ENCODE data around the gene SMIM20. TPM values are rescaled to one million over a fixed set of nuclear protein-coding genes. Genes with fewer than 3 reads are reported as not detected.
"Not testable (repeated sequence)": the region's sequence is repeated elsewhere in the genome, so short reads cannot be mapped to it uniquely, and the experiment has no call there.

SMIM20 gene
- total RNA-seq (2014; rRNA removed; shearing (Covaris generic); ENCODE audit: low replicate concordance) = 53.2 and 85.2 TPM in 2 replicates

DNA sequence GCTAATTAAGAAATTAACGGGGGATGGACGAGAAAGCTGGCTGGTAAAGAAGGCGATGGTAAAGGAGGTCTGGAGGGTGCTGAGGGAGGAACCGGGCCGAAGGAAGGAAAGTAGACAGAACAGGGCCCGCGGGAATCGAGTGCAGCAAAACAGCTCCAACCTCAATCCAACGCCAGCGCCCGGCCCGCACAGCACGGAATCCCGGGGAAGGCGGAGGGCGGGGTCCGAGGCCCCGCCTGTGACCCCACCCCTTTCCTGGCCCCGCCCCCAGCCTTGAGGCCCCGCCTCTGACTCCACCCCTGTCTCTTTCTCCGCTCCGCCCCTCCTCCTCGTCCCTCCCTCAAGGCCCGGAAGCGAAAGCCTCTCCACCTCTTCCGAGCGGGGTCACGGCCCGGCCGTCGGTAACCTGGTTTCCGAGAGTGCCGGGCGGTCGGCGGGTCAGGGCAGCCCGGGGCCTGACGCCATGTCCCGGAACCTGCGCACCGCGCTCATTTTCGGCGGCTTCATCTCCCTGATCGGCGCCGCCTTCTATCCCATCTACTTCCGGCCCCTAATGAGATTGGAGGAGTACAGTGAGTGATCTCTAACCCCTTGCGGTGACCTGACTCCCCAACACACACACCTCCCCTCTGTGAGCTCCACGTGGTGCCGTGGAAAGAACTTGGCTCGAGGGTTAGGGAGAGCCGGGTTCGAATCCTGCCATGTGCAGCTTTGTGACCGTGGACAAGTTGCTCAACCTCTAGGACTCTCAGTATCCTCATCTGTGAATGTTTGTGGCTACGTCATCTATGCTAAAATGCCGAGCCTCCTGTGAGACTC is at the start of gene SMIM20:
Gene SMIM20 (plus strand): TSS at position 370 of the 819 bp plus-strand sequence. CDS start 94 bp downstream, at position 464.
- peaks cover 29% of the 10 kb centered on the region for H3K4me1 ChIP-seq (ENCODE audit: low read length)
- H2AFZ ChIP-seq (ENCODE audit: low read length) = peak within 1 kb of the TSS; percentile 81
- H3K9me2 ChIP-seq (replicated peaks; ENCODE audit: insufficient read depth, low read length) = no peaks in the 10 kb centered on the region
- peaks cover 27% of the 10 kb centered on the region for H3K79me2 ChIP-seq (ENCODE audit: low read length)
- H3K36me3 ChIP-seq (ENCODE audit: insufficient read depth, low read length) = no peaks in the 10 kb centered on the region
- H3K4me3 ChIP-seq (ENCODE audit: low read length) = peak within 1 kb of the TSS; percentile 81
- peak within 1 kb of the TSS; percentile 78 for H3K4me2 ChIP-seq (ENCODE audit: low read depth, low read length, poor library complexity, severe bottlenecking)
- H3K27ac ChIP-seq (ENCODE audit: low read length) = peak within 1 kb of the TSS; percentile 84
- peak; percentile 96 for DNase-seq
- no peaks in the 10 kb centered on the region for H3K27me3 ChIP-seq (ENCODE audit: low read length)
- peak within 1 kb of the TSS; percentile 84 for H3K9ac ChIP-seq (ENCODE audit: low read length)
- H3K9me3 ChIP-seq (ENCODE audit: low read length) = no peaks in the 10 kb centered on the region
- no peaks in the 10 kb centered on the region for H4K20me1 ChIP-seq (ENCODE audit: insufficient read depth, low read depth, low read length)

DNA sequence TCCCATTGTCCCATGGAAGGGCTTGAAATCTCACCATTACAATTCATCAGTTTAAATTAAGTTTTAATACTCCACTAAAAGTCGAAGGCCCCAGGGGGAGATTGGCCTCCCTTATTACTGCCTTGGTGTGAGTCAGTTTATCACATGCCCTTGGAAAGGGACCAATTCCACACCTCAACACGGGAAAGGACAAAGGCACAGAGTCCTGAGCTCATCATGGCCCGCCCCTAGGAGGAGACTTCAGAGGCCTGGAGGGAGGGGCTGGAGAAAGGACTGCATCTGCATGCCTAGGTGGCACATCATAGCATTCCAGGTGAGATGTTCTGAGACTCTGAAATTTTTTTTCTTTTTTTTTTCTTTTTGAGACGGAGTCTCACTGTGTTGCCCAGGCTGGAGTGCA is 48.4 kb upstream of the SMIM20 start:
- H3K9me2 ChIP-seq (replicated peaks; ENCODE audit: insufficient read depth, low read length) = no peaks in the 10 kb centered on the region
- no peaks in the 10 kb centered on the region for H4K20me1 ChIP-seq (ENCODE audit: insufficient read depth, low read depth, low read length)
- no peak overlapping the region for H3K9ac ChIP-seq (ENCODE audit: low read length)
- H3K36me3 ChIP-seq (ENCODE audit: insufficient read depth, low read length) = peaks cover 2% of the 10 kb centered on the region; the same call in 1 of the 2 replicates
- H3K9me3 ChIP-seq (ENCODE audit: low read length) = no peaks in the 10 kb centered on the region
- H2AFZ ChIP-seq (ENCODE audit: low read length) = no peak overlapping the region
- H3K79me2 ChIP-seq (ENCODE audit: low read length) = peaks cover 19% of the 10 kb centered on the region
- H3K4me3 ChIP-seq (ENCODE audit: low read length) = no peak overlapping the region
- peak overlapping the region; percentile 81; the same call in 1 of the 2 replicates for H3K27ac ChIP-seq (ENCODE audit: low read length)
- peaks cover 81% of the 10 kb centered on the region for H3K4me1 ChIP-seq (ENCODE audit: low read length)
- peak overlapping the region; percentile 99 for H3K4me2 ChIP-seq (ENCODE audit: low read depth, low read length, poor library complexity, severe bottlenecking)
- DNase-seq = peak; percentile 66
- no peaks in the 10 kb centered on the region for H3K27me3 ChIP-seq (ENCODE audit: low read length)

DNA sequence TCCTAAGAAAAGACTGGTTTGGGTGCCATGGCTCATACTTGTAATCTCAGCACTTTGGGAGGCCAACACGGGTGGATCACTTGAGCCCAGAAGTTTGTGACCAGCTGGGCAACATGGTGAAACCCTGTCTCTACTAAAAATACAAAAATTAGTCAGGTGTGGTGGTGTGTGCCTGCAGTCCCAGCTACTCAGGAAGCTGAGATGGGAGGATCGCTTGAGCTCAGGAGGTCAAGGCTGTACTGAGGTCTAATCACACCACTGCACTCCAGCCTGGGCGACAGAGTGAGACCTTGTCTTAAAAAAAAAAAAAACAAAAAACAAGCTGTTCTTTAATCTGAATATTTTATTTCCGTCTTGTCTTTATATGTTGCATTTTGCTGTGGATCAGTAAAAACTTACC is 47.6 kb upstream of the SMIM20 start:
- H4K20me1 ChIP-seq (ENCODE audit: insufficient read depth, low read depth, low read length); H3K9me2 ChIP-seq (replicated peaks; ENCODE audit: insufficient read depth, low read length); H3K27me3 ChIP-seq (ENCODE audit: low read length); H3K4me3 ChIP-seq (ENCODE audit: low read length); DNase-seq; H2AFZ ChIP-seq (ENCODE audit: low read length); H3K9me3 ChIP-seq (ENCODE audit: low read length); H3K36me3 ChIP-seq (ENCODE audit: insufficient read depth, low read length): not testable (repeated sequence)
- H3K4me2 ChIP-seq (ENCODE audit: low read depth, low read length, poor library complexity, severe bottlenecking) = peak overlapping the region; percentile 3
- peaks cover 11% of the 10 kb centered on the region for H3K79me2 ChIP-seq (ENCODE audit: low read length)
- peak overlapping the region; percentile 27; the same call in 1 of the 2 replicates for H3K9ac ChIP-seq (ENCODE audit: low read length)
- peaks cover 81% of the 10 kb centered on the region for H3K4me1 ChIP-seq (ENCODE audit: low read length)
- peak overlapping the region; percentile 63 for H3K27ac ChIP-seq (ENCODE audit: low read length)

DNA sequence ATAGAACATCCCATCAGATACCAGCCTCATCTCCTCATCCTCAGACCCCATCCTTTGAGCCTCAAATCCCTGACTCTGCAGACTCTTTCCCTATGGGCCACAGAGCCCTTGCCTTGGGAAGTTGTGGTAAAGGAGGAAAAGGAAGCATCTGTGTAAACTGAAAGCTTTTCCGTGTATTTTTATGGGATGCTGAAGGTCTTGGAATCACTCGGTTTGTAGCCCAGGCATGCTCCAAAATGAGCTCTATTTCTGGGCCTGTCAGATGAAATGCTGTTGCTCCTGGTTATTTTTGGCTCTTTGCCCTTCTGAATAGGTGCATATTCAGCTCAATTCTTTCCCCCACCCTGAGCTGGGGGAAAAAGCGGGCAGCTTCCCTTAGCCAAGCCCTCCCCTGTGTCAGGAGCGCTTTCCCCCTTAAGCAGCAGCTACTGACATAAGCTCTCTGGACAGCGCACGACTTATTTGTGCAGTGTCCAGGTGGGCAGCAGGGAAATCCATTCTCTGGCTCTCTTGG is 46.2 kb upstream of the SMIM20 start:
- Histone ChIP-seq H3K79me2 (ENCODE audit: low read length) (no peaks in the 10 kb centered on the region), H3K4me2 (ENCODE audit: low read depth, low read length, poor library complexity, severe bottlenecking) (no peak overlapping the region), H3K9me2 (replicated peaks; ENCODE audit: insufficient read depth, low read length) (no peaks in the 10 kb centered on the region), H3K4me1 (ENCODE audit: low read length) (peaks cover 92% of the 10 kb centered on the region), H4K20me1 (ENCODE audit: insufficient read depth, low read depth, low read length) (no peaks in the 10 kb centered on the region), H3K9ac (ENCODE audit: low read length) (no peak overlapping the region), H3K4me3 (ENCODE audit: low read length) (no peak overlapping the region), H3K27ac (ENCODE audit: low read length) (peak overlapping the region; percentile 63; the same call in 1 of the 2 replicates), H3K9me3 (ENCODE audit: low read length) (no peaks in the 10 kb centered on the region), H3K36me3 (ENCODE audit: insufficient read depth, low read length) (no peaks in the 10 kb centered on the region), H2AFZ (ENCODE audit: low read length) (no peak overlapping the region), H3K27me3 (ENCODE audit: low read length) (no peaks in the 10 kb centered on the region)
- no peak for DNase-seq

DNA sequence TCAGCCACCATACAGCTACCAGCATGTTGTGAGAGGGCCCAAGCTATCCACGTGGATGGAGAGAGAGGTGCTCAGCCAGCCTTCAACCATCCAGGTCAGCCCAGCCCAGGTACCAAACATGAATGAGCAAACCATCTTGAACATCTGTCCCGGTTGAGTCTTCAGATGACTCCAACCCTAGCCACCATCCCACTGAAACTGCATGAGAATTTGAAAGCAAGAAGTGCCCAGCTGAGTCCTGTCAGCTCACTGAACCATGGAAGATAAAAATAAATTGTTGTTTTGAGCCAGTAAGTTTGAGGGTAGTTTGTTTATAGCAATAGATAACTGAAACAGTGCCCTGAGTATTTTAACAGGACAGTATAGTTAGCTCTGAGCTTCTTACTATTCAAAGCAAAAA is 43.9 kb upstream of the SMIM20 start:
- Histone ChIP-seq H2AFZ (ENCODE audit: low read length) (no peak overlapping the region), H3K9me2 (replicated peaks; ENCODE audit: insufficient read depth, low read length) (no peaks in the 10 kb centered on the region), H3K79me2 (ENCODE audit: low read length) (no peaks in the 10 kb centered on the region), H3K4me1 (ENCODE audit: low read length) (peaks cover 95% of the 10 kb centered on the region), H3K4me2 (ENCODE audit: low read depth, low read length, poor library complexity, severe bottlenecking) (peak overlapping the region; percentile 4), H3K27me3 (ENCODE audit: low read length) (no peaks in the 10 kb centered on the region), H3K36me3 (ENCODE audit: insufficient read depth, low read length) (no peaks in the 10 kb centered on the region), H3K9ac (ENCODE audit: low read length) (no peak overlapping the region), H3K9me3 (ENCODE audit: low read length) (no peaks in the 10 kb centered on the region), H3K4me3 (ENCODE audit: low read length) (no peak overlapping the region), H3K27ac (ENCODE audit: low read length) (peak overlapping the region; percentile 99), H4K20me1 (ENCODE audit: insufficient read depth, low read depth, low read length) (no peaks in the 10 kb centered on the region)
- DNase-seq = no peak

DNA sequence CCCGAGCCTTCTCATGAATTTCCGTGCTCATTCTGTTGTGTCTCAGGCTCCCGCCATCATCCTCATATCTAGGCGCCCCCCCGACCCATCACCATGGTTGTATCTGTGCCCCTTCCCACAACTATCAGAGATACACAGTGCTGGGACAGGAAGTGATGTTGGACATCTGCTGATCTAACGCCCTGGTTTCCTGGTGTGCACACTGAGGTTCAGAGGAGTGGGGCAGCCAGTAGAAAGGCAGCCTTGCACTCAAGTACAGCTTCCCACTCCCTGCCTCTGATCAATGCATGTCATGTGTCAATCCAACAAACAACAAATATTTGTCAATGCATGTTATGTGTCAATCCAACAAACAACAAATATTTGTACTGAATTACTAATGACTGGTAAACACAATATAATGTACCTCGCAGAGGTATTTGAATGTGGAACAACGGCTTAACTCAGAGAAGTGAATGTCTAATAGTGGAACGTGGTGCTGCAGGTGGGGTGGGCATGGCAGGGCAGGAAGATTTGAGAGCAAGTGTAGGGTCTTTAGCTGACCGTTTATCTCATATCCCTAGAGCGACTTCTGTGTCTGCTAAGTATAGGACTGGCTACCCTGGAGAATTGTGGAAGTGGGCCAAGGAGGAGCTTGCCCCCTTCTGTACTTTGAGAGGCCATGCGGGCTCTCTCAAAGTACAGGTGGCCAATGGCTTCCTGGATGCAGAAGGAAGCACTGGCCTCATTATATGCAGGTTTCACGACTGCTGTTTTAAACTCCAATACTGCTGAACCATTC is 41.0 kb upstream of the SMIM20 start:
- peak overlapping the region; percentile 99 for H3K27ac ChIP-seq (ENCODE audit: low read length)

DNA sequence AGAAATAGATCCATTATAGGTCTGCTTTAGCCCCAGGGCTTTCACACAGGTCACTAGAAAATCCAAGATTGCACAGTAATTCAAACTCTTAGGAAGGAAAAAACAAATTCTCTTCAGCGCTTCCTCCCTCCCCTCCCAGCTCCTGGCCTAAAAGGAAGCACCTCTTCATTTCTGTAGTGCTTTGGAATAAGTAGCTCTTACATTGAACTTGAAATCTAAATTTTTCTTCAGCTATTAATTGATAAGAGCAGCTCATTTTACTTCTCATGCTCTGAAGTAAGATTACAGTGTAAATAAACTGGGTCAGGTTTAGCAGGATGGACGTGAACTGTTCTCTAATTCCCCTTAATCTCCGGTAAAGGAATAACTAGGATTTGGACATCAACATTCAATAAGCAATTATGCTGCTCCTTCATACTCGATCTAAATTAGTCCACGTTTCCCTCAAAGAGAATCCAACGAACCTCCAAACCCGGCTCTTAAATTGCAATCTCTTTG is 40.3 kb upstream of the SMIM20 start:
- Histone ChIP-seq H2AFZ (ENCODE audit: low read length) (peak overlapping the region; percentile 57; the same call in 1 of the 2 replicates), H3K9ac (ENCODE audit: low read length) (peak overlapping the region; percentile 59), H3K4me2 (ENCODE audit: low read depth, low read length, poor library complexity, severe bottlenecking) (peak overlapping the region; percentile 76), H3K27me3 (ENCODE audit: low read length) (no peaks in the 10 kb centered on the region), H3K9me2 (replicated peaks; ENCODE audit: insufficient read depth, low read length) (no peaks in the 10 kb centered on the region), H3K27ac (ENCODE audit: low read length) (peak overlapping the region; percentile 99), H3K4me3 (ENCODE audit: low read length) (peak overlapping the region; percentile 32; the same call in 1 of the 2 replicates), H3K79me2 (ENCODE audit: low read length) (no peaks in the 10 kb centered on the region), H3K4me1 (ENCODE audit: low read length) (peaks cover 100% of the 10 kb centered on the region), H3K36me3 (ENCODE audit: insufficient read depth, low read length) (no peaks in the 10 kb centered on the region), H3K9me3 (ENCODE audit: low read length) (no peaks in the 10 kb centered on the region), H4K20me1 (ENCODE audit: insufficient read depth, low read depth, low read length) (no peaks in the 10 kb centered on the region)
- DNase-seq = no peak

More for the DNA sequence above, 41.0 kb upstream of the SMIM20 start:
- peaks cover 95% of the 10 kb centered on the region for H3K4me1 ChIP-seq (ENCODE audit: low read length)
- no peaks in the 10 kb centered on the region for H3K9me3 ChIP-seq (ENCODE audit: low read length)
- peak; percentile 73 for DNase-seq
- no peaks in the 10 kb centered on the region for H3K36me3 ChIP-seq (ENCODE audit: insufficient read depth, low read length)
- peak overlapping the region; percentile 59 for H3K9ac ChIP-seq (ENCODE audit: low read length)
- peak overlapping the region; percentile 32; the same call in 1 of the 2 replicates for H3K4me3 ChIP-seq (ENCODE audit: low read length)
- no peaks in the 10 kb centered on the region for H3K9me2 ChIP-seq (replicated peaks; ENCODE audit: insufficient read depth, low read length)
- H2AFZ ChIP-seq (ENCODE audit: low read length) = peak overlapping the region; percentile 57; the same call in 1 of the 2 replicates
- H3K79me2 ChIP-seq (ENCODE audit: low read length) = no peaks in the 10 kb centered on the region
- no peaks in the 10 kb centered on the region for H4K20me1 ChIP-seq (ENCODE audit: insufficient read depth, low read depth, low read length)
- no peaks in the 10 kb centered on the region for H3K27me3 ChIP-seq (ENCODE audit: low read length)
- peak overlapping the region; percentile 76 for H3K4me2 ChIP-seq (ENCODE audit: low read depth, low read length, poor library complexity, severe bottlenecking)

Measured in Karpas-422 (cell line).